HFFc6 (cell line): ENCODE results near the gene KCTD10. TPM values are rescaled to one million over a fixed set of nuclear protein-coding genes. Genes with fewer than 3 reads are reported as not detected.

Source experiments
- DNase-seq: peaks from one replicate; pipeline ENCODE4 v3.0.0-alpha.2; 2018
- H3K27ac Mint-ChIP-seq: 2 replicates; pipeline ENCODE4 v1.8.0; 2020; ENCODE audit warnings: mild to moderate bottlenecking, mixed read lengths
- H3K27me3 Mint-ChIP-seq: 2 replicates; pipeline ENCODE4 v1.8.0; 2021; ENCODE audit warnings: mild to moderate bottlenecking, moderate library complexity, mixed read lengths; ENCODE audit not compliant: insufficient read depth
- H3K36me3 Mint-ChIP-seq: 2 replicates; pipeline ENCODE4 v1.8.0; 2021; ENCODE audit warnings: low read depth, mixed read lengths
- H3K4me1 Mint-ChIP-seq: 2 replicates; pipeline ENCODE4 v1.8.0; 2020; ENCODE audit warnings: low read depth, mixed read lengths
- H3K4me3 Mint-ChIP-seq: 2 replicates; pipeline ENCODE4 v1.8.0; 2020; ENCODE audit warnings: mild to moderate bottlenecking, moderate library complexity, mixed read lengths
- H3K9me3 Mint-ChIP-seq: 2 replicates; pipeline ENCODE4 v1.8.0; 2020; ENCODE audit warnings: mild to moderate bottlenecking, mixed read lengths
- total RNA-seq, 6 experiments: library from RNA; stranded (reverse); fragmentation: NEBNext Ultra II Directional; extraction: Animal tissue kit (Norgen Biotek cat#: 25700); gene quantifications; 2 replicates in 1 of 6; 3 replicates in 5 of 6; pipeline ENCODE4 v1.2.3, GENCODE V29; 2021
- TF ChIP-seq, protein P1 (sequence below): fragments of 200-600 bp; sonication (generic); IDR thresholded peaks from 2 replicates; pipeline ENCODE4 v1.5.0; 2021; ENCODE audit warnings: antibody characterized with exemption, mild to moderate bottlenecking

KCTD10 gene
- total RNA-seq, 6 experiments from 2014 or later = 127 to 145 (median 134) TPM

DNA sequence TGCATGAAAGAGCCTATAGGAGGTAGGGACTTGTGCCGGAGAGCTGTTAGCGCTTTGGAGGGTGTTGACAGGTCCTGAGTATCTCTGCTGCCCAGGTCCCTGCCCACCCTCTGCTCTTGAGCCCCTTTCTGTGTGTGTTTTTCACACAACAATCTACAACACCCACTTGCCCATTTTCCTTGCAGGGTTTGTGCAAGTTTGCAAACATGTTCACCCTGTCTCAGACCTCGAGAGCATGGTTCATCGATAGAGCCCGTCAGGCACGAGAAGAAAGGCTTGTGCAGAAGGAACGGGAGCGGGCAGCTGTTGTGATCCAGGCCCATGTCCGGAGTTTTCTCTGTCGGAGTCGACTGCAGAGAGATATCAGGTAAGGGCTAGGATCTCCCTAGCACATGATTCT is 6.2 kb upstream of the KCTD10 start:
- H3K4me3 Mint-ChIP-seq = no peak overlapping the region
- peaks cover 8% of the 10 kb centered on the region; the same call in 1 of the 2 replicates for H3K36me3 Mint-ChIP-seq
- H3K9me3 Mint-ChIP-seq = no peaks in the 10 kb centered on the region
- H3K27ac Mint-ChIP-seq = no peak overlapping the region
- H3K4me1 Mint-ChIP-seq = peaks cover 16% of the 10 kb centered on the region
- TF ChIP-seq, protein P1, sequence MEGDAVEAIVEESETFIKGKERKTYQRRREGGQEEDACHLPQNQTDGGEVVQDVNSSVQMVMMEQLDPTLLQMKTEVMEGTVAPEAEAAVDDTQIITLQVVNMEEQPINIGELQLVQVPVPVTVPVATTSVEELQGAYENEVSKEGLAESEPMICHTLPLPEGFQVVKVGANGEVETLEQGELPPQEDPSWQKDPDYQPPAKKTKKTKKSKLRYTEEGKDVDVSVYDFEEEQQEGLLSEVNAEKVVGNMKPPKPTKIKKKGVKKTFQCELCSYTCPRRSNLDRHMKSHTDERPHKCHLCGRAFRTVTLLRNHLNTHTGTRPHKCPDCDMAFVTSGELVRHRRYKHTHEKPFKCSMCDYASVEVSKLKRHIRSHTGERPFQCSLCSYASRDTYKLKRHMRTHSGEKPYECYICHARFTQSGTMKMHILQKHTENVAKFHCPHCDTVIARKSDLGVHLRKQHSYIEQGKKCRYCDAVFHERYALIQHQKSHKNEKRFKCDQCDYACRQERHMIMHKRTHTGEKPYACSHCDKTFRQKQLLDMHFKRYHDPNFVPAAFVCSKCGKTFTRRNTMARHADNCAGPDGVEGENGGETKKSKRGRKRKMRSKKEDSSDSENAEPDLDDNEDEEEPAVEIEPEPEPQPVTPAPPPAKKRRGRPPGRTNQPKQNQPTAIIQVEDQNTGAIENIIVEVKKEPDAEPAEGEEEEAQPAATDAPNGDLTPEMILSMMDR = no peak
- no peaks in the 10 kb centered on the region for H3K27me3 Mint-ChIP-seq
- DNase-seq = no peak

DNA sequence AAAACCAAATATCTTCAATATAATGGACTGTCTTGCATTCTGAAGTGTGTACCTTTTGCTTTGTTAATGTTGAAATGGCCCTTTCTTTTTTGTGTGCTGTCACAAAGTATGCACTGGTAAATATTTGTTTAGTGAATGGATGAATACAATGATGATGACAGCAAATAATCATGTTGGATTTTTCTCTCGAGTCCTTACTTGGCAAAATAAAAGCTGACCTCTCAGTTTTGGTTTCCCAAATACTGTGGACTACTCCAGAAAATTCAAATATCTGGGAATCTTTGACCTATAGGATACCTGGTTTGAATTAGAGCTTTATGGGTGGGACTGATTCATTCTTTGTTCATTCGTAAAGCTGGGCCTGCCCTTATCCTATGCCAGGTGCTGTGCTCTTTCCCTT is 5.8 kb upstream of the KCTD10 start:
- H3K4me1 Mint-ChIP-seq = peaks cover 16% of the 10 kb centered on the region
- H3K4me3 Mint-ChIP-seq = no peak overlapping the region
- no peaks in the 10 kb centered on the region for H3K27me3 Mint-ChIP-seq
- TF ChIP-seq, protein P1 = no peak
- DNase-seq = no peak
- H3K36me3 Mint-ChIP-seq = peaks cover 8% of the 10 kb centered on the region; the same call in 1 of the 2 replicates
- H3K27ac Mint-ChIP-seq = no peak overlapping the region
- H3K9me3 Mint-ChIP-seq = no peaks in the 10 kb centered on the region

DNA sequence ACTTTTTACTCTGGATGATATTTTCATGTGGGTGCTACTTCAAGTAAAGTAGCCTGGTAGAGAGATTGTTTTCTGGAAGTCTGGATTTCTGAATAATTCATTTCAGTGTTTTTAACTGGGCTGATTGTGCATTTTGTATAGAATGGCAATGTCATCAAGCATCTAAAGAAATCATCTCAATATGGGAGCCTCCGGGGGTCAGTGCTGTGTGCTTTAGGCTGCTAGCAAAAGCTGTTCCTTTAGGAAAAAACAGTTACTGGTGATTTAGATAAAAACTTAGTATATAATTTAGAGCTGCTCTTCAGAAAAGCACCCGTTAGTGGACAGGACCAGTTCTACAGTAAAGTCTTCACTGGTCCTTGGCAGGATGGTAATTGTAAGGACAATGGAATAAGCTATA is 5.4 kb upstream of the KCTD10 start:
- H3K27ac Mint-ChIP-seq = no peak overlapping the region
- TF ChIP-seq, protein P1 = no peak
- DNase-seq = no peak
- H3K4me3 Mint-ChIP-seq = no peak overlapping the region
- peaks cover 16% of the 10 kb centered on the region for H3K4me1 Mint-ChIP-seq
- no peaks in the 10 kb centered on the region for H3K27me3 Mint-ChIP-seq
- no peaks in the 10 kb centered on the region for H3K9me3 Mint-ChIP-seq
- H3K36me3 Mint-ChIP-seq = peaks cover 8% of the 10 kb centered on the region; the same call in 1 of the 2 replicates

DNA sequence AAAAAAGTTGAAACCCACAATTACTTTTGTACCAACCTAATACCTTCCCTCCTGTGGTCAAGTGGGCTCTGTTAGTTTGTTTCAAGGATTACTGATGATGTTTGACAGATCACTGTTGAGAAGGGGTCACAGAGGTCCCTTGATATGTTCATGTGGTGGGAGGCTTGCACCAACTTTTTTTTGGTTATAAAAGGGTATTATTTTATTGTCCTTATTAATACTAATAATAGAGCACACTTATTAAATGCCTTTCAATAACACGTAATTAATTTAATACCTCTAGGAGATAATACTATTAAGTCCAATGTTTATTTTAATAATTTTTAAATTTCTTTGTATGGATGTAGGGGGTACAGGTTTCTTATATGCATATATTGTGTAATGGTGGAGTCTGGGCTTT is 4.8 kb upstream of the KCTD10 start:
- Mint-ChIP-seq H3K4me3 (no peak overlapping the region), H3K9me3 (no peaks in the 10 kb centered on the region), H3K36me3 (peaks cover 10% of the 10 kb centered on the region), H3K27me3 (no peaks in the 10 kb centered on the region), H3K4me1 (peaks cover 16% of the 10 kb centered on the region), H3K27ac (no peak overlapping the region)
- TF ChIP-seq, protein P1 = no peak
- DNase-seq = no peak

DNA sequence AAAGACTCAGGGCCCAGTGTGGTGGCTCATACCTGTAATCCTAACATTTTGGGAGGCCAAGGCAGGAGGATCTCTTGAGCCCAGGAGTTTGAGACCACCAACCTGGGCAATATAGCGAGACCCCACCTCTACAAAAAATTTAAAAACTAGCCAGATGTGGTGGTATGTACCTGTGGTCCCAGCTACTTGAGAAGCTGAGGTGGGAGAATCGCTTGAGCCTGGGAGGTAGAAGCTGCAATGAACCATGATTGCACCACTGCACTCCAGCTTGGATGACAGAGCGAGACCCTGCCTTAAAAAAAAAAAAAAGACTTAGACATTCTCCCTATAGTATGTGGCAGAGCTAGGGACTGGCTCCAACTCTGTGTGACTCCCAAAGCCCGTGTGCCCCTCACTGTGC is 3.3 kb upstream of the KCTD10 start:
- no peak overlapping the region for H3K4me3 Mint-ChIP-seq
- peaks cover 24% of the 10 kb centered on the region for H3K4me1 Mint-ChIP-seq
- H3K27ac Mint-ChIP-seq = no peak overlapping the region
- H3K36me3 Mint-ChIP-seq = peaks cover 24% of the 10 kb centered on the region
- H3K9me3 Mint-ChIP-seq = no peaks in the 10 kb centered on the region
- TF ChIP-seq, protein P1 = no peak
- no peak for DNase-seq
- no peaks in the 10 kb centered on the region for H3K27me3 Mint-ChIP-seq

DNA sequence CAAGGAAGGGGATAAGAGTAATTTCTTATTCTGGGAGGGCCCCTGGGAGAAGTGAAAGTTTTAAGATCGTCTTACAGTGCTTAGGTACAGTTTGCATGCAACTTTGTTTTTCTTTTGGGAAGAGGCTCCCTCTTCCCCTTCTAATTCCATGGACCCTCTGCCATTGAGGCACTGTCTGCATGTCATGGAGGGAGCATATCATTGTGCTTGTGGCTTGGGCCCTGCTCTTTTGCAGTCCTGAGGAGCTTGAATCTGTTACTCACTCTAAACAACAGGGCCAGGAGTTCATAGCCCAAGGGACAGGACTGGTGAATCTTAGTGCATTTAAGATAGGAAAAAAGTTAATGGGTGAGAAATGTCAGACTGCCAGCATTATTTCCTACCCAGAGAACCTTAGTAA is 2.7 kb upstream of the KCTD10 start:
- Mint-ChIP-seq H3K27ac (no peak overlapping the region), H3K4me1 (peaks cover 29% of the 10 kb centered on the region), H3K27me3 (no peaks in the 10 kb centered on the region), H3K4me3 (no peak overlapping the region), H3K9me3 (no peaks in the 10 kb centered on the region), H3K36me3 (peaks cover 20% of the 10 kb centered on the region)
- DNase-seq = no peak
- TF ChIP-seq, protein P1 = no peak
